A673 (cell line): Measurements from ENCODE around the gene DIDO1.

ENCODE experiments used
- CTCF ChIP-seq: fragments of 300-800, 200-600 bp; sonication (generic); conservative IDR thresholded peaks from 2 replicates; pipeline ENCODE4 v1.5.1; 2017; ENCODE audit warnings: low read depth, mild to moderate bottlenecking, antibody characterized with exemption, low read length, moderate library complexity, mixed read lengths
- EZH2 ChIP-seq: fragments of 200-600 bp; sonication (generic); IDR thresholded peaks from 2 replicates; pipeline ENCODE4 v1.6.1; 2017; ENCODE audit warnings: borderline replicate concordance, low read depth, mild to moderate bottlenecking, mixed read lengths, antibody characterized with exemption, low read length; ENCODE audit not compliant: poor library complexity, severe bottlenecking

DNA sequence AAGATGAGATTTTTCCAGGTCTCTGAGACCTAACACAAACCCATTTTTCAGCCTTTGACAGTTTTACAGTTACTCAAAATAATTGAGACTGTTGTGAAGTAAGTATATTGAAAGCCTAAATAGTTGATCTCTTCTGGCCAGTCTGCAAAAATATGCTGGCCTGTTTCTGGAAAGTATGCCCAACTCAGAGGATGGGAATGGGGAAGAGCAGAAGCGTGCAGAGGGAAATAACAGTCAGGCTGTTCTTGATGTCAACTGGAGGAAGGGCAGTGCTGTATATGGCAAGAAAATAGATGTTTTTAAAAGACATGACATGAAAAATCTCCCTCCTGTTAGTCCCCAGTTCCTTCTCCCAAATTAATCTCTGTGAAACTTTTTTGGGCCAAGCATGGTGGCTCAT lies 15.5 kb upstream of the DIDO1 start:
- TF ChIP-seq EZH2, result no peak
- TF ChIP-seq CTCF, result no peak
